ENCODE data around the gene LRRC57. TPM values are rescaled to one million over a fixed set of nuclear protein-coding genes. Genes with fewer than 3 reads are reported as not detected.

Gene LRRC57
- total and polyA plus RNA-seq, 2 of the 13 experiments (the other 11 are each of a cell fraction or from before 2014, with no cell fraction given), result 5.8 to 14.8 TPM

- TF ChIP-seq HOXA3 (CRISPR knock-in tag; IDR thresholded peaks at IDR 0.05) (peak; percentile 77; the same call in 1 of the 2 replicates), RBM22 (optimal IDR thresholded peaks at IDR 0.05; ENCODE audit: low read length) (no peak), AKNA (CRISPR knock-in tag; IDR thresholded peaks at IDR 0.05; ENCODE audit: borderline replicate concordance) (no peak), ZNF782 (CRISPR knock-in tag; IDR thresholded peaks at IDR 0.05; ENCODE audit: borderline replicate concordance) (peak; percentile 56), CREM (IDR thresholded peaks at IDR 0.05) (no peak), CREM (CRISPR knock-in tag; IDR thresholded peaks at IDR 0.05) (no peak), ZFP62 (CRISPR knock-in tag; IDR thresholded peaks at IDR 0.05) (no peak), ZNF335 (CRISPR knock-in tag; IDR thresholded peaks at IDR 0.05) (peak; percentile 56; the same call in 1 of the 2 replicates), IKZF5 (CRISPR knock-in tag; IDR thresholded peaks at IDR 0.05) (peak; percentile 74; the same call in 1 of the 2 replicates), ZNF274 (CRISPR knock-in tag; IDR thresholded peaks at IDR 0.05) (peak; percentile 88), SKI (IDR thresholded peaks at IDR 0.05; ENCODE audit: partially characterized antibody) (peak; percentile 24), STAG1 (CRISPR knock-in tag; IDR thresholded peaks at IDR 0.05) (no peak), TFE3 (CRISPR knock-in tag; IDR thresholded peaks at IDR 0.05) (peak; percentile 39; the same call in 1 of the 2 replicates), ARHGAP35 (CRISPR knock-in tag; IDR thresholded peaks at IDR 0.05; ENCODE audit: borderline replicate concordance) (peak; percentile 74; the same call in 1 of the 2 replicates), ZC3H4 (CRISPR knock-in tag; IDR thresholded peaks at IDR 0.05; ENCODE audit: borderline replicate concordance) (no peak), GRHL1 (CRISPR knock-in tag; conservative IDR thresholded peaks at IDR 0.05) (no peak)
These were observed 26.8 kb upstream of the LRRC57 start, which contains the start of gene STARD9 (continued) for GRCh38 chr15:42575188-42576039.

Measured in HepG2 (cell line).